Colonic mucosa (tissue), 4 donors: Measurements from ENCODE around the gene MRPL58. TPM values are rescaled to one million over a fixed set of nuclear protein-coding genes. Genes with fewer than 3 reads are reported as not detected.

Source experiments
- DNase-seq: peaks from one replicate; pipeline ENCODE4 v3.0.0-alpha.2; 2020
- H3K27ac ChIP-seq: fragments of 200-600 bp; one replicate; pipeline ENCODE4 v1.8.0; 2021
- H3K27me3 ChIP-seq: fragments of 200-600 bp; one replicate; pipeline ENCODE4 v1.8.0; 2021
- H3K36me3 ChIP-seq: fragments of 200-600 bp; one replicate; pipeline ENCODE4 v1.8.0; 2021
- H3K4me1 ChIP-seq: fragments of 200-600 bp; one replicate; pipeline ENCODE4 v1.8.0; 2021; ENCODE audit warnings: mild to moderate bottlenecking
- H3K4me3 ChIP-seq: fragments of 200-600 bp; one replicate; pipeline ENCODE4 v1.8.0; 2021
- H3K9ac ChIP-seq, 2 donors: one replicate each; pipeline ENCODE4 v1.7.0; 2013; ENCODE audit warnings: control low read depth in 2 of 2, low read depth in 2 of 2, low read length in 2 of 2
- H3K9me3 ChIP-seq: fragments of 200-600 bp; one replicate; pipeline ENCODE4 v1.8.0; 2021
- intact Hi-C: fragments of 100-400 bp; cut with DNase I; formaldehyde crosslinking; loops from one replicate; pipeline ENCODE4 v1.14.1; 2022
- total RNA-seq, 2 donors: library from RNA; stranded (reverse); fragmentation: NEBNext Ultra II Directional in 1 of 2; extraction: Animal tissue kit (Norgen Biotek cat#: 25700) in 1 of 2; gene quantifications; one replicate each; pipeline ENCODE4 v1.2.1, GENCODE V29; 2021
- TF ChIP-seq, protein P1 (sequence below): fragments of 200-600 bp; IDR thresholded peaks from one replicate; pipeline ENCODE4 v1.8.0; 2022; ENCODE audit warnings: antibody characterized with exemption, mild to moderate bottlenecking
- donor health status: healthy.
- donor health status: DM: no; HTN: no; CAD: no.
- donor health status: DM: no; HTN: no; CAD: no.

Gene MRPL58
- total RNA-seq, 2 donors from 2014 or later, result 27.2 to 50.1 TPM

DNA sequence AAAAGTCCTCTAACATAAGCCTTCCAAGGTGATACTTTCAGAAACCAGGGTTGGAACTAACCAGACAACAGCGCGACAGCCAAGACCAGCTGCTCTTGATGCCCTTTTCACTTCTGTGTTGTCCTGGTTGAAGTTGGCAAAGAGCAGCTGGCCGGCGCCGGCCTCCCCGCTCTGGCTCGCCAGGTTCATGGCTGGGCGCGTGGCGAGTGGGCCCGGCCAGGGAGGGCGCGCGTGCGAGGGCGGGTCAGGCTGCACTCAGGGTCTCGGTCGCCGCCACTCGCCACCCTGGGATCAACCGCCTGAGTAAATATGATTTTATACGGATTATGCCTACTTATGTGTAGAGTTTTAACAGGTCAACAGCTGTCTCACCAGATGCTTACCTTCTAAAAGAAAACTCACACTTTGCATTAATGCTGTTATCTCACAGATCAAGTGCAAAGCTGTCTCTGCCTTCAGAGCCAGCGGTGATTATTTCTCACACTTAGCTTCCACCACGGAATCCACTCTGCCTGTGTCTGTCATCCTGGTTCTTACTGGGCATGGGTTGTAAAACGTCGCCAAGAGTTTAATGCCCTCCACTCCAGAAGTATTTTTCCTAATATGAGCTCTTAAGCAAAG lies 48.1 kb downstream of the MRPL58 start:
- Histone ChIP-seq H3K9ac (no peak overlapping the region), H3K27me3 (no peaks in the 10 kb centered on the region), H3K36me3 (peaks cover 3% of the 10 kb centered on the region), H3K4me1 (no peaks in the 10 kb centered on the region), H3K9me3 (no peaks in the 10 kb centered on the region), H3K27ac (no peak overlapping the region), H3K4me3 (no peak overlapping the region)
- no peak for DNase-seq
- intact Hi-C loops, result no loop called here
- TF ChIP-seq, protein P1, sequence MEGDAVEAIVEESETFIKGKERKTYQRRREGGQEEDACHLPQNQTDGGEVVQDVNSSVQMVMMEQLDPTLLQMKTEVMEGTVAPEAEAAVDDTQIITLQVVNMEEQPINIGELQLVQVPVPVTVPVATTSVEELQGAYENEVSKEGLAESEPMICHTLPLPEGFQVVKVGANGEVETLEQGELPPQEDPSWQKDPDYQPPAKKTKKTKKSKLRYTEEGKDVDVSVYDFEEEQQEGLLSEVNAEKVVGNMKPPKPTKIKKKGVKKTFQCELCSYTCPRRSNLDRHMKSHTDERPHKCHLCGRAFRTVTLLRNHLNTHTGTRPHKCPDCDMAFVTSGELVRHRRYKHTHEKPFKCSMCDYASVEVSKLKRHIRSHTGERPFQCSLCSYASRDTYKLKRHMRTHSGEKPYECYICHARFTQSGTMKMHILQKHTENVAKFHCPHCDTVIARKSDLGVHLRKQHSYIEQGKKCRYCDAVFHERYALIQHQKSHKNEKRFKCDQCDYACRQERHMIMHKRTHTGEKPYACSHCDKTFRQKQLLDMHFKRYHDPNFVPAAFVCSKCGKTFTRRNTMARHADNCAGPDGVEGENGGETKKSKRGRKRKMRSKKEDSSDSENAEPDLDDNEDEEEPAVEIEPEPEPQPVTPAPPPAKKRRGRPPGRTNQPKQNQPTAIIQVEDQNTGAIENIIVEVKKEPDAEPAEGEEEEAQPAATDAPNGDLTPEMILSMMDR, result no peak

- H3K9me3 ChIP-seq, result no peaks in the 10 kb centered on the region
- no peaks in the 10 kb centered on the region for H3K27me3 ChIP-seq
- no peak overlapping the region for H3K4me3 ChIP-seq
- H3K36me3 ChIP-seq, result peaks cover 3% of the 10 kb centered on the region
- H3K4me1 ChIP-seq, result no peaks in the 10 kb centered on the region
- no peak overlapping the region for H3K27ac ChIP-seq
- no peak for DNase-seq
- TF ChIP-seq, protein P1, result no peak
- intact Hi-C loops, result no loop called here
- H3K9ac ChIP-seq, result no peak overlapping the region
Measured at GRCh38 chr17:75061055-75061438, 48.6 kb downstream of the MRPL58 start.

DNA sequence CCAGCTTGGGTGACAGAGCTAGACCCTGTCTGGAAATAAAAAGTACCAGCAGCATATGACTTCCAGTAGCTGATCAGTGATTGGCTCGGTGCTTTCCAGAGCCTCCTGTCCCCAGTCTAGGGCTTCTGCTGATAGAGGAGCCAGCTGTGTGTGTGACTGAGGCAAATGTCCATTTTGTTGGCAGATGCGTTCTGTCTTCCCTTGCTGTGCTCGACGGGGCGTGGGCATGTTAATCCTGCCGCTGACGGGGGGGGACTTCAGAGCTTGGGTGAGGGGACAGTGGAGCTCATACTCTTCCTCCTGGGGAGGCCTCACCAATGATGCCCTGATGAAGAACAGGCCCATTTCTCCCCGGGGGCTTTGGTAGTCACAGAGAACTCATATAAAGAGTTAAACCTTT lies 49.1 kb downstream of the MRPL58 start:
- no peak for DNase-seq
- Histone ChIP-seq H3K9ac (no peak overlapping the region), H3K27me3 (no peaks in the 10 kb centered on the region), H3K9me3 (no peaks in the 10 kb centered on the region), H3K27ac (no peak overlapping the region), H3K36me3 (peaks cover 3% of the 10 kb centered on the region), H3K4me3 (no peak overlapping the region), H3K4me1 (no peaks in the 10 kb centered on the region)
- intact Hi-C loops, result no loop called here
- TF ChIP-seq, protein P1, result no peak

DNA sequence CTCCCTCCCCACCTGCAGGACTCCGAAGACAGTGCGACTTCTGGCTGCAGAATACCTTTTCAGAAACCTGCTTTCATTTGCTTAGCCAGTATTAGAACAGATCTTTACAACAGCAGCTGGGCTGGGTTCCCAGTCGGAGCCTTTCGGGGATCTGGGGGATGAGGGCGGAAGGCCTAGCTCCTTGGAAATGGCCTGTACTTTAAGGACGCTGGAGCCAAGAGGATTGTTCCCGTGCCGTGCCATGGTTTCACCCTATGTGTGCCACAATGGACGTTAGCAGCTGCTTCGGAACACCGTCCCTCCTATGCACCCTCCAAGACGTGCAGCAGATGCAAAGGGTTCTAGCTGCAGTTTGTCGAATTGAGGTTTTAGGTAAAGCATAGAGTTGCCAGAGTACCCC lies 50.7 kb downstream of the MRPL58 start:
- Histone ChIP-seq H3K4me3 (no peak overlapping the region), H3K27me3 (no peaks in the 10 kb centered on the region), H3K9me3 (no peaks in the 10 kb centered on the region), H3K9ac (no peak overlapping the region), H3K36me3 (peaks cover 3% of the 10 kb centered on the region), H3K4me1 (no peaks in the 10 kb centered on the region), H3K27ac (no peak overlapping the region)
- intact Hi-C loops, result no loop called here
- no peak for DNase-seq
- TF ChIP-seq, protein P1, result no peak

DNA sequence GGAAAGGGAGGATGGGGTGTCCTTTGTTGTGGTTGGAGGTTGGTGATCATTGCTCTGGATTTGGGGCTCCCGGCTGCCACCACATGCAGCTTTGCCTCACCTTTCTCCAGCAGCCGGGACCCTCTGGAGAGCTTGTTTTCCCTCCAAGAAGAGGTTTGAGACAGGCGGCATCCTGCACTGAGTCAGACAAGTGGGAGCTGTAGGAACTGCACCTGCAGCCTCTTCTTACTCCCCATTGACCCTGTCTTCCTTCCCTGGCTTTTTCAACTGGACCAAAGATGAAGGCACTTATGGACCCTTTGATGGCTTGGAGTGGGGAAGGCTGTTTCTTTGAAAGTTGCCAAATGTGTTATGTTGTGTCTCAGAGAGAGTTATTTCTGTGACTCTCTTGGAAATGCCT lies 51.2 kb downstream of the MRPL58 start:
- intact Hi-C loops, result no loop called here
- Histone ChIP-seq H3K9me3 (no peaks in the 10 kb centered on the region), H3K4me3 (no peak overlapping the region), H3K36me3 (peaks cover 3% of the 10 kb centered on the region), H3K9ac (no peak overlapping the region), H3K27me3 (no peaks in the 10 kb centered on the region), H3K27ac (no peak overlapping the region), H3K4me1 (no peaks in the 10 kb centered on the region)
- no peak for DNase-seq
- TF ChIP-seq, protein P1, result no peak
